Left ventricle myocardium inferior (tissue), 1 donor: ENCODE results near the gene SLC44A1. TPM values are rescaled to one million over a fixed set of nuclear protein-coding genes. Genes with fewer than 3 reads are reported as not detected.
"Not testable (repeated sequence)": the region's sequence is repeated elsewhere in the genome, so short reads cannot be mapped to it uniquely, and the experiment has no call there.

Experiments
- DNase-seq: peaks from one replicate; pipeline ENCODE4 v3.0.0-alpha.2; 2020
- H3K27ac ChIP-seq: fragments of 200-600 bp; replicated peaks from 2 replicates; pipeline ENCODE4 v1.8.0; 2021
- H3K27me3 ChIP-seq: fragments of 200-600 bp; 2 replicates; pipeline ENCODE4 v1.8.0; 2021; ENCODE audit warnings: low read depth
- H3K36me3 ChIP-seq: fragments of 200-600 bp; 2 replicates; pipeline ENCODE4 v1.8.0; 2021
- H3K4me1 ChIP-seq: fragments of 200-600 bp; 2 replicates; pipeline ENCODE4 v1.8.0; 2021
- H3K4me3 ChIP-seq: fragments of 200-600 bp; 2 replicates; pipeline ENCODE4 v1.8.0; 2021; ENCODE audit warnings: mild to moderate bottlenecking, moderate library complexity
- H3K9me3 ChIP-seq: fragments of 200-600 bp; replicated peaks from 2 replicates; pipeline ENCODE4 v1.8.0; 2021
- intact Hi-C: fragments of 100-400 bp; cut with micrococcal nuclease; formaldehyde crosslinking; loops from one replicate; pipeline ENCODE4 v1.11.0; 2022
- total RNA-seq: library from RNA; stranded (reverse); fragmentation: NEBNext Ultra II Directional; extraction: Animal tissue kit (Norgen Biotek cat#: 25700); gene quantifications from one replicate; pipeline ENCODE4 v1.2.1, GENCODE V29; 2021
- TF ChIP-seq, protein P1 (sequence below): fragments of 200-600 bp; IDR thresholded peaks from 2 replicates; pipeline ENCODE4 v1.8.0; 2021; ENCODE audit warnings: antibody characterized with exemption, mild to moderate bottlenecking, borderline replicate concordance
- donor health status: DM: no; HTN: yes; CAD: no; lungs with severe emphysema.

The SLC44A1 gene
- total RNA-seq, 1 donor from 2014 or later, result 27.0 TPM

DNA sequence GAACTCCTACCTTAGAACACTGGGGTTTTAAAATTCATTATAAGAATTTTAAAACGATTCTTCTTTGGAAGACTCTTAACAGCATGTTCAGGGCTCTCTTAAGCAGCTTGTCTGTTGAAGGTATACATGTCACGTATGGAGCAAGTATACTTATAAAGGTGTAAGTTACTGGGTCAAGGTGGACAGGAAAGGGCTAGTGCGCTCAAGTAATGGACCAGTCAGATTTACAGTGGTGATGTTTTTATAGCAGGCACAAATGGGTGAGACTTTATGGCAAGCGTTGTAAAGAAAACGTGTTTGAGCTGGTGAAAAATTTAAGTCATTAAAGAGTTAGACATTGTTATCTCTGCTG, 7.9 kb downstream of the SLC44A1 start:
- no peaks in the 10 kb centered on the region for H3K36me3 ChIP-seq
- intact Hi-C loops, result no loop called here
- no peak overlapping the region for H3K4me3 ChIP-seq
- no peaks in the 10 kb centered on the region for H3K9me3 ChIP-seq
- no peak overlapping the region for H3K27ac ChIP-seq
- DNase-seq, result no peak
- H3K4me1 ChIP-seq, result peaks cover 3% of the 10 kb centered on the region
- no peaks in the 10 kb centered on the region for H3K27me3 ChIP-seq
- TF ChIP-seq, protein P1, sequence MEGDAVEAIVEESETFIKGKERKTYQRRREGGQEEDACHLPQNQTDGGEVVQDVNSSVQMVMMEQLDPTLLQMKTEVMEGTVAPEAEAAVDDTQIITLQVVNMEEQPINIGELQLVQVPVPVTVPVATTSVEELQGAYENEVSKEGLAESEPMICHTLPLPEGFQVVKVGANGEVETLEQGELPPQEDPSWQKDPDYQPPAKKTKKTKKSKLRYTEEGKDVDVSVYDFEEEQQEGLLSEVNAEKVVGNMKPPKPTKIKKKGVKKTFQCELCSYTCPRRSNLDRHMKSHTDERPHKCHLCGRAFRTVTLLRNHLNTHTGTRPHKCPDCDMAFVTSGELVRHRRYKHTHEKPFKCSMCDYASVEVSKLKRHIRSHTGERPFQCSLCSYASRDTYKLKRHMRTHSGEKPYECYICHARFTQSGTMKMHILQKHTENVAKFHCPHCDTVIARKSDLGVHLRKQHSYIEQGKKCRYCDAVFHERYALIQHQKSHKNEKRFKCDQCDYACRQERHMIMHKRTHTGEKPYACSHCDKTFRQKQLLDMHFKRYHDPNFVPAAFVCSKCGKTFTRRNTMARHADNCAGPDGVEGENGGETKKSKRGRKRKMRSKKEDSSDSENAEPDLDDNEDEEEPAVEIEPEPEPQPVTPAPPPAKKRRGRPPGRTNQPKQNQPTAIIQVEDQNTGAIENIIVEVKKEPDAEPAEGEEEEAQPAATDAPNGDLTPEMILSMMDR, result no peak

DNA sequence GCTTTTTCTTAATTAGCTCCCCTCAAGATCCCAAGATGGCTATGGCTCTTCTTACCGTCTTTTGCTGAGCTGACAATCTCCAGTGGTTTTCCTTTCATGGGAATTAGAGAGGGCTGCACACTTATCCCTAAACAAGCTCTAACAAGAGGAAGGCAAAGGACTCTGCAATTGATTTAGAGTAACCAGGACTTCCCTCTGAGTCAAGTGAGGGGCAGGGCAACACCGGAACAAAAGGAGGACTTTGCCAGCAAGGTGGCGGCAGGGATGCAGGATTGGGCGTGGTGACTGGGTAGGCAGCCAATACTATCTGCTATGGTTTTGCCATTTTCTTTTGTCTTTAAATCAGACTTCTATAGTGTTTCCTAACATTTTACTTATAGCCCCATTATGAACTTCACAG, 9.8 kb downstream of the SLC44A1 start:
- no peaks in the 10 kb centered on the region for H3K27me3 ChIP-seq
- peaks cover 21% of the 10 kb centered on the region for H3K4me1 ChIP-seq
- no peak for DNase-seq
- no peak overlapping the region for H3K4me3 ChIP-seq
- TF ChIP-seq, protein P1, result no peak
- H3K27ac ChIP-seq, result no peak overlapping the region
- H3K9me3 ChIP-seq, result no peaks in the 10 kb centered on the region
- no peaks in the 10 kb centered on the region for H3K36me3 ChIP-seq
- intact Hi-C loops, result no loop called here

DNA sequence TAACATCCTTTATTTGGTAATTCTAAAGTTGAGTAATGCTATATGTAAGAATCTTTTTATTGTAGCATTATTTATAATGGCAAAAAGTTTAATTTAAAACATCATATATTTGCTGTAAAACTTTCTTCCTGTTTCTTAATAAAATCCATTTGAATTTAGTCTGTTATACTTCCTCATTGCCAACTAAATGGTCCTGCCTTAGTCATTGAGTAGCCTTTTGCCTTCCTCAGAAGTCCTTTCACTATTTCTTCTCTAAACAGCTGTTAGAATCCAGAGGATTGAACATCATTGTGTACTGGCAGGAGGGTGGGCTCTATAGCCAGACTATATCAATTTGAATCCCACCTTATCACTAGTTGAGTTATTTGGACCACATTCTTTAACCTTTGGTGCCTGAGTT, 11.0 kb downstream of the SLC44A1 start:
- Histone ChIP-seq H3K36me3 (no peaks in the 10 kb centered on the region), H3K27me3 (no peaks in the 10 kb centered on the region), H3K4me3 (no peak overlapping the region), H3K9me3 (no peaks in the 10 kb centered on the region), H3K4me1 (peaks cover 33% of the 10 kb centered on the region), H3K27ac (no peak overlapping the region)
- TF ChIP-seq, protein P1, result no peak
- DNase-seq, result no peak
- intact Hi-C loops, result no loop called here

DNA sequence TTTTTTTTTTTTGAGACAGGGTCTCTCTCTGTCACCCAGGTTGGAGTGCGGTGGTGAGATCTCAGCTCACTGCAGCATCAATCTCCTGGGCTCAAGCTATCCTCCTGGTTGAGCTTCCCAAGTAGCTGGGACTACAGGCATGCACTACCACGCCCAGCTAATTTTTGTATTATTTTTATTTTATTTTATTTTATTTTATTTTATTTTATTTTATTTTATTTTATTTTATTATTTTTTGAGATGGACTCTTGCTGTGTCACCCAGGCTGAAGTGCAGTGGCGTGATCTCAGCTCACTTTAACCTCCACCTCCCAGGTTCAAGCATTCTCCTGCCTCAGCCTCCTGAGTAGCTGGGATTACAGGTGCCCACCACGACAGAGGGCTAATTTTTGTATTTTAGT, 12.1 kb downstream of the SLC44A1 start:
- H3K36me3 ChIP-seq, DNase-seq, H3K27ac ChIP-seq, intact Hi-C loops, H3K9me3 ChIP-seq, H3K4me3 ChIP-seq, H3K27me3 ChIP-seq: not testable (repeated sequence)
- H3K4me1 ChIP-seq, result peaks cover 36% of the 10 kb centered on the region

DNA sequence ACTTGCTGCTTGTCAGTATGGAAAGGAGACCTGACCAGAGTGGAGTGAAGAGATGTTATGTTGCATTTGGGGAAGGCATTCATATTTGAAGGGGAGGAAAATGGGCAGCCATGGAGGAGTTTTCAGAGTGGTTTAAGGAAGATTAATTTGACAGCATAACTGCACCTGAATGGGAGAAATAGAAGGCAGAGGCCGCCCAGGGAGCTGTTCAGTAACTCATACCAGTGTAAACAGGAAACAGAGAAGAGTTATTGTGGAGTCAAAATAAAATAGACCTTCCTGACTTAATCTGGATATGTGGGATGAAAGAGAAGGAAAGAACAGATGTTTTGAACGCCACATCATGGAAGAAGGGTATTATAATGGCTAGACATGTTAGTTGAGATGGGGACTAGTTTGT, 13.4 kb downstream of the SLC44A1 start:
- TF ChIP-seq, protein P1, result no peak
- H3K4me1 ChIP-seq, result peaks cover 36% of the 10 kb centered on the region
- intact Hi-C loops, result no loop called here

DNA sequence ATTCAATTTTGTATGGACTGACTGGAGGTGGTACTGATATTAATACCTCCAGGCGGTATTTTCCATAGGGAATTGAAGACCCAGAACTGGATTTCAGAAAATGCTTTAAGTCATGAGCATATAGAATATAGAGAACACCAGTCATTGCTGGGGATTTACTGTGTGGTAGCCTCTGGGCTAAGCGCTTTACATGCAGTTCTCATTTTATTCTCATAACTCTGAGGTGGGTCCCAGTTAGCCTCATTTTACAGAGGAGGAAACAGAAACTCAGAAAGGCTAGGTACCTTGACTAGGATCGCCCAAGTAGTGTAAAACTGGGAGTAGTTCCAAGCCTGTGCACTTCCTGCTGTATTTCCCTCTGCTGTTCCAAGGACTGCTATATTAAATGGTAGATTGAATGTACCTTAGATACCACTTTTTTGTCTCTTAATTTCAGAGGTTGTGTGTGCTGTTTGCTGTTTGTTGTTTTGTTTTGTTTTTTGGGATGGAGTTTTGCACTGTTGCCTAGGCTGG, 13.8 kb downstream of the SLC44A1 start:
- intact Hi-C loops, result no loop called here
- Histone ChIP-seq H3K36me3 (no peaks in the 10 kb centered on the region), H3K4me1 (peaks cover 36% of the 10 kb centered on the region), H3K27me3 (no peaks in the 10 kb centered on the region), H3K4me3 (no peak overlapping the region), H3K9me3 (no peaks in the 10 kb centered on the region), H3K27ac (no peak overlapping the region)
- no peak for DNase-seq
- TF ChIP-seq, protein P1, result no peak

More for the DNA sequence above, 13.4 kb downstream of the SLC44A1 start:
- Histone ChIP-seq H3K27ac (no peak overlapping the region), H3K36me3 (no peaks in the 10 kb centered on the region), H3K9me3 (no peaks in the 10 kb centered on the region), H3K27me3 (no peaks in the 10 kb centered on the region), H3K4me3 (no peak overlapping the region)
- no peak for DNase-seq
